GM18502 (cell line): ENCODE results near the gene GLIPR1.
"Not testable (repeated sequence)": the region's sequence is repeated elsewhere in the genome, so short reads cannot be mapped to it uniquely, and the experiment has no call there.

Experiments
- ATAC-seq: cut with Tn5 transposase; IDR thresholded peaks from one replicate; pipeline ENCODE4 v1.9.1; 2021; ENCODE audit warnings: mild to moderate bottlenecking; ENCODE audit not compliant: unreplicated experiment, poor library complexity

GLIPR1 gene

DNA sequence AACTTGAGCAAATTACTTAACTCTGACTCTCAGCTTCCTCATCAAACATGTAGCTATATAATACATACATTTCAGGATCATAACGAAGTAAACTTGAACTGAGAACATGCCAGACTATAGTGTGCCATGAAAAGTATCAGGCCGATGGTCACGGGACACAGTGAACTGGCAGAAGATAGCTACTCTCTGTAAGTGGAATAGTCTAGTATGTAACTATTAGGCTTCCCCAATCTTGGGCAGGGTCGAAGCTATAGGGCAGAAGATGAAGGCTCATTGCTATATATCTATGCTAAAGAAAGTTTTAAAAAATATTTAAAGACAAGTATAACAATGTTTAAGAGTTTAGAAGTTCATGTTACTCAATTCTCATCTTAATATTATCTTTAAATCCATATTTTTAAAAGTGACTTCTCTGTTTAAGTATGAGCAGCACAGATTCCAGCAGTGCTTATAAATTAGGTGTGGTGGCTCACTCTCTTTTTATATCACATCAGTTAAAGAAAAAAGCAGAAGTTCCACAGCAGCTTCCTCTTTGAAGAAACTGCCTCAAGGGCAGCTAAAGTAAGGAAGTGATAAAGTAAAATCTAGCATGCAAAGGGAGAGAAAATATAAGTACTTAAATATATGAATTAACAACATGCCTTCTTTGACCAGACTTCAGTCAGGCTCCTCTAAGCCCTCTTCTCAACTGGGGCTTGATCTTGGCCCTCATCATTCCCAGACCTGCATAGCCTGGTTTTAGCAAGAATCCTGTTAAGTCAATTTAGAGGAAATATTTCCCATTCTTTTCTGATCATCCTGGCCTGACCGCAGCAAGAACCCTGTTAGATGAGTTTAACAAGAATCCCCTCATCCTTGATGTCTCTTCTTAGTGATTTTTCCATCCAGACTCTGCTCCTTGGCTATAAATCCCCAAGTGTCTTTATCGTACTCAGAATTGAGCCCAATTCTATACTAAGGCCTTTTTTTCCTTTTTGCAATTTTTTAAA, 8.4 kb upstream of the GLIPR1 start:
- ATAC-seq = peak; percentile 81

DNA sequence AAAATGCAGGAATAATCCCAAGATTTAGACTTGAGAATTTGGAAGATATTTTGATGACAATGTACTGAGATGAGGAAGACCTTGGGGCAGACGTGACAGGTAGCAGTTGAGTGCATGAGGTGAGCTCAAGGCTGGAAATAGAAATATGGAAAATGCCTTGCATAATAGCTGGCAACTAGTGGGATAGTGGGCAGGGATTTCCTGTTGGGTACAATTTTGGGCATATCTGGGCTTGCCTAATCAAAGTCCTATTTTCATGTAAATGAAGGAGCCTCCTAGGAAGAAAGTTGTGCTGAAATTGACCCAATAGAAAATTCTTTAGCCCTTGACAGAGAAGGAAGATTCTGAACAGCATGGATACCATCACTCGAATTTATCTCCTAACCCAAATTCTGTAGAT, 6.4 kb upstream of the GLIPR1 start:
- no peak for ATAC-seq

DNA sequence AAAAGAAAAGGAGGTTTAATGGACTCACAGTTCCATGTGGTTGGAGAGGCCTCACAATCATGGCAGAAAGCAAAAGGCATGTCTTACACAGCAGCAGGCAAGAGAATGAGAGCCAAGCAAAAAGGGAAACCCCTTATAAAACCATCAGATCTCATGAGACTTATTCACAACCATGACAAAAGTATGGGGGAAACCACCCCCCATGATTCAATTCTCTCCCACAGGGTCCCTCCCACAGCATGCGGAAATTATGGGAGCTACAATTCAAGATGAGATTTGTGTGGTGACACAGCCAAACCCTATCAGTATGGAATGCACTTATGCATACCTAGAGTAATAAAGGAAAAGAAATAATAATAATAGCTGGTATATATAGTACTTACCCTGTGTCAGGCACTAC, 4.5 kb upstream of the GLIPR1 start:
- no peak for ATAC-seq

DNA sequence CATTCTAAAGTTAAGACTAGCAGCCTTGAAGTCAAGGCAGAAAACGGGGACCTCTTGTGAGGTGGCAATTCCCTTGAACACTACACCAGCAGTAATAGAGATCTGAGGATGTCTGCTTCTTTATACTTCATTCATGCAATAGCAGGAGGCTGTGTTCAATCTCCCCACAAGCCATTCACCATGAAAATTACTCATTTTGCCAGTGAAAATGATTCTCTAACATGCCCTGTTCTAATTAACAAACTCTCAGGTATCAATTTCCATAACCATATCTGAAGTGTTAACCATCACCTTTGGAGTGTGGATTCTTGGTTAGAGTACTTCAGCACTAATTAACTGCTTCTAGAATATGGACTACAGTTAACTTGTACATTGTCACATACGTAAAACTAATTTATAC, 3.4 kb upstream of the GLIPR1 start:
- no peak for ATAC-seq

DNA sequence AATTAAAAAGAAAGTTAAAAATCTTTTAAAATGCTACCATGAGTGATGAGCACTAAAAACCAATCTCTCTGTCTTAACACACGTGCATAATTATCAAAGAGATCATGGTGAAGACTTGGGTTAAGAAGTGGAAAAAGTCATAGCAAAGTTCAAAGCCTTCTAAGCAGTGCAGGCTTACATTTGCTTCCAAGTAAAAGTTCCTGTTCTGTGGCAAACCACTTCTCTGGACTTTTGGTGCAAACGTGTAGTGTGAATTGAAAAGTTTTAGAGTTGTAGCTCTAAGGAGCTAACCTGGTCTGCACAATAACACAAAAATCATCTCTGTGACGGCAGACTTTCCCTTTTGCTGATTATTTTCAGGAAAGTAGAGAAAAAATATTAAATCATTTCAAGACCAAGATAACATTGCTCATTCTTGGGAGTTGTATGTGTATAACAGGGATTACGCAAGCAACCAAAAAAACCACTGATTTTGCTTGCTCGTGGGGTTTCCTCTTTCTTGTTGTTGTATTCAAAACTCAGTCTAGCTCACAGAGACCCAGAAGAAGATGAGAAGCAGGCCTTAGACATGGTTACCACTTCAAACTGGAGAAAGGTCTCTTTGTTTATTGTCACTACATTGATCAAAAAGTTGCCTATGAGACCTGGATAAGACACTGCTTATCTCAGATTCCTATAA, 2.3 kb upstream of the GLIPR1 start:
- ATAC-seq = no peak

DNA sequence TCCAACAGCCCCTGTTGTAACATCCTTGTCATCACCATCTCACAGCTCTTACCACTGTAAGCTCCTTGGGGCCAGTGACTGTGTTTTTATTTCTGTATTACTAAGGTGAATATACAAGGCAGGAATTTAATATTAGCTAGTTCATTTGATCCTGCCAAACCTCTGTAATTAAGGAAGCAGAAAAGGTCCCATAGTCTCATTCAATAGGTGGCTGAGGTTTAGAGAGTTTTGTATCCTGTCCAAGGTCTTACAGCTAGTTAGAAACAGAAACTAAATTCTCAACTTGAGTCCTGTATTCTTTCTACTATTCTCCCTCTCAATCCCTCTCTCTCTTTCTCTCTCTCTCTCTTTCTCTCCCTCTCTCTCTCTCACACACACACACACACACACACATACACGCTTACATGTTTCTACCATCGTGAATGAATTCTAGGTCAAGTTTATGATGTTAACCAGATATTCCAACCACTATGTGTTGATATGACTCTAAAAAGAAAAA, 543 bp upstream of the GLIPR1 start:
- ATAC-seq = peak; percentile 39

DNA sequence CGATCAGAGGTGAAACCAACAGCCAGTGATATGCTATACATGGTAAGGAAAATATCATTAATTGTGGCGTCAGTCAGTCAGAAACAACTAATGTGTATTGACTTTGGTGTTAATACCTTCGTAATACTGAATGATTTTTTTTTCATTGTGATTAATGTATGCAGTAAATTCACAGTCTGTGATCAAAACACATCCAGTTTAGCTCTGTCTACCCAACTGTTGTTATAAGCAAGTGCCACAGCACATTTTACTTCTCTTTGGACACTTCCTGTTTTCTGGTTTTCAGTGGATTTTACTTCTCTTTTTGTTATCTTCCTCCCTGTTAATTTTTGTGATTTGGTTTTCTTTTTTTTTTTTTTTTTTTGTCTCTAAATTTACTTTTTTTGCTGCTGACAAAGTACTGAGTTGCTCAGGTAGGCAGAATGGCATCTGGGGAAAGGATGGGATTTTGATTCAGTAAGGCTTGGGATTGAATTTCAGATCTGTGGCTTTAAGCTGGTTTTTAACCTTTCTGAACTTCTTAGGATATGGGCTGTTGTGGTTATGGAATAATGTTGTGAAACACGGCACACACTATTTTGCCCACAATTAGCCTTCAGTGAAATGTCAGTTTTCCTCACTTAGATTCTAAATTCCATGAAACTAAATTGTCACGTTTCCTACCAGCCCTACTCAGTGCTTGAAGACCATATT, 604 bp downstream of the GLIPR1 start:
- ATAC-seq = peak; percentile 21

DNA sequence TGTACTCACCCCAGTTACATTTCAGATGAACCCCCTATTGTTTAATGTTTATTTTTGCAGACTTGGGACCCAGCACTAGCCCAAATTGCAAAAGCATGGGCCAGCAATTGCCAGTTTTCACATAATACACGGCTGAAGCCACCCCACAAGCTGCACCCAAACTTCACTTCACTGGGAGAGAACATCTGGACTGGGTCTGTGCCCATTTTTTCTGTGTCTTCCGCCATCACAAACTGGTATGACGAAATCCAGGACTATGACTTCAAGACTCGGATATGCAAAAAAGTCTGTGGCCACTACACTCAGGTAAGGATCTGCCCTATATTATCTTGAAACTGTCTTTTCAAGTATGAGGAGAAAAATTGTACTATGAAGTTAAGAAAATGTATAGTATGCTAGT, 1.2 kb downstream of the GLIPR1 start:
- ATAC-seq = no peak

DNA sequence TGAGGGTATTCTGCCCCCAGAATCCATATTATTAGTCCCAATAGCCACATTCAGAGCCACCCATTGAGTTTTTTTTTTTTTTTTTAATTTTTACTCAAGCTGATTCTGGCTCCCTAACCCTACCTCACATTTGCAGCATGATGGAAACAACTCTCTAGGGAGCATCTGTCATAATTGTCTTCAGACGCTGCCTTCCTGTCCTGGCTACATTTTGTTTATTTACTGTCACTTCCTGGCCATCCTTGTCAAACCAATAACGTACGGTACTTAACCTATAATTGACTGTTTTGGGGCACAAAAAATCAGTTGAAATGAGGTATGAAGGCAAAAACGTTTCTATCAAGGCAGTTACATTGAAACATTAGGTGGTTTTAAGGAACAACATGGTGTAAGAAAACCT, 2.1 kb downstream of the GLIPR1 start:
- peak; percentile 12 for ATAC-seq

- no peak for ATAC-seq
These were observed 2.9 kb downstream of the GLIPR1 start for GRCh38 chr12:75483431-75483830.

DNA sequence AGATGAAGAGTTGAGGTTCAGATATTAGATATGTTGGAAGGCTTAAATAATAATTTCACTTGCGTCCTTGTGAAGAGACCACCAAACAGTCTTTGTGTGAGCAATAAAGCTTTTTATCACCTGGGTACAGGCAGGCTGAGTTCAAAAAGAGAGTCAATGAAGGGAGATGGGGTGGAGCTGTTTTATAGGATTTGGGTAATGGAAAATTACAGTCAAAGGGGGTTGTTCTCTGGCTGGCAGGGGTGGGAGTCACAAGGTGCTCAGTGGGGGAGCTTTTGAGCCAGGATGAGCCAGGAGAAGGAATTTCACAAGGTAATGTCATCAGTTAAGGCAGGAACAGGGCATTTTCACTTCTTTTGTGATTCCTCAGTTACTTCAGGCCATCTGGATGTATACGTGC, 3.9 kb downstream of the GLIPR1 start:
- not testable (repeated sequence) for ATAC-seq

- no peak for ATAC-seq
These were observed 6.8 kb downstream of the GLIPR1 start for GRCh38 chr12:75487308-75487707.

GRCh38 chr12:75488553-75488952, 8.0 kb downstream of the GLIPR1 start:
- peak; percentile 35 for ATAC-seq

- ATAC-seq = peak; percentile 3
These were observed 8.6 kb downstream of the GLIPR1 start for GRCh38 chr12:75489187-75489586.

GRCh38 chr12:75489613-75490210, 9.2 kb downstream of the GLIPR1 start:
- ATAC-seq = peak; percentile 83

DNA sequence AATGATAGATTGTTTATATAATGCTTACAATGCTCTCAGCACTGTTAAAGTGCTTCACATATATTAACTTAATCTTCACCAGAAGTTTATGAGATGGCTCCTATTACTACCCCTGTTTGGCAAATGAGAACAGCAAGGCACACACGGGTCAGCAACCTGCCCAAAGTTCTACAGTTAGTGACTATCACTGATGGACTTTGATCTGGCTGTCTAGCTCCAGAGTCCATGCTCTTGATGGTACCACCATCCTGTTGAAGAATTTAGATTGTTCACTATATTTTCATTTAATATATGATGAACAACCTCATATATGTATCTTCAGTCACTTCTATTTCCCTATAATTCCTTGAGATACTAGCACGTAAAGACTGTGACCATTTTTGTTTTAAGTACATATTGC, 10.6 kb downstream of the GLIPR1 start:
- no peak for ATAC-seq

- ATAC-seq = no peak
These were observed 22.9 kb downstream of the GLIPR1 start for GRCh38 chr12:75503459-75503858.

- ATAC-seq = no peak
These were observed 23.3 kb downstream of the GLIPR1 start for GRCh38 chr12:75503866-75504265.

DNA sequence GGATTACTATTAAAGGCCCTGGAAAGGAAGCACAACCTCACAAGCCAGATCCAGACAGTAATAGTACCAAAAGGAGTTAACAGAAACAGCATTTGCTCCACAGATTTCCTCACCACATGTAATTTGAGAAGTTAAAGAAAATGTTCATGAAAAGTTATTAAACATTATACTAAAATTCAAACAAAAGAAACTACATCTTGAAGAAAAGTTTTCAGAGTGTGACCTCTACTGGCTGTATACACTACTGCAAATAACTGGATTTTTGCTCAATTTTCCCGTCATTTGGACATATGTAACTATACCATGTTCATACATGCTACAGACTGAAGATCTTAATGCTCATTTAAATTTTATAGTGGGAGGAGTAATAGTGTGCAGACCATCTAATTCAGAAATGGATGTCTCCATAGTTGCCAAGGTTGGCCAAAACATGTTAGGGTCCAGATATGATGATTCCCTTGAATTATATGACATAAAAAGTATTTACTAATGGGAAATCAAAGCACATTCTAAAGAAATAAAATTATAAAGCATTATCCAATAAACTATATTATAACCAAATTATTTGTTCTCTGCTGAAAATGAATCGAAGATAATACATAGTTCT, 25.3 kb downstream of the GLIPR1 start:
- ATAC-seq = peak; percentile 48

DNA sequence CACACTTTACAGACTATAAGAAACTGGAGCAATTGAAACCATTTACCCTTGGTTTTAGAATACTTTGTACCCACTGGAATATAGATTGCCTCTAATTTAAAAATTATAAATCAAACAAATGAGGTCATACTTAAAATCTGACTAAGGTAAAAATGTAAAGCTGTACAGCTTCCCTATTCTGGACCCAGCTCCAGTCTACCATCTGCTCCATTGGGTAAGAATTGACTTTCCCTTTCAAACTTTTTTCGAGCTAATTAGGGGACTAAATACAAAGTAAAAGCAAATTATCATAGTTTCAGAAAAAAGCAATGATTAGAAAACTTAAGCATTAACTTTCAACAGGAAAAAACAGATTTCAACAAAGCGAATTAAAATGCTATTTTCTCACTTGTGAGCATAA, 26.5 kb downstream of the GLIPR1 start:
- no peak for ATAC-seq
